GM12873 (cell line): ENCODE measurements around the gene ZNF785.

Experiments used
- TF ChIP-seq, protein P1 (sequence below): IDR thresholded peaks from 2 replicates; pipeline ENCODE4 v1.5.1; 2012; ENCODE audit warnings: low read depth, mild to moderate bottlenecking, moderate library complexity, low read length, control low read depth; ENCODE audit not compliant: insufficient read depth; ENCODE audit errors: missing control alignments

The ZNF785 gene

DNA sequence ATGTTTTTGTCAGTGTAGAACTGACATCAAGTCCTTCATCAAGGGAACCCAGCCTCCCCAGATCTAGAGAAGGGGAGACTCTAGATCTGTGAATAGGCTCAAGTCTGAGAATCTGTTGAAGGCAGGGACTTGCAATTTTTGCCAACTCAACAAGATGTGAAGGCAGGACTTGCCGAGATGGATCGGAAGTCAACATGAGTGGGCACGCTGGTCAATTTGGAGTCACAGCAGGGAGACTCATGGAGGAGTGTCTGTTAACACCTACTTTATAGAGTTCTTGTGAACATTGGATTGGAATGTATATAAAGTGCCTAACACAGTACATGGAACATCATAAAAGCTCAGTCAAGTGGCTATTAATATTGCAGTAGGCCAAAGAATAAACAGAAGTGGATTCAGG, 14.7 kb upstream of the ZNF785 start:
- TF ChIP-seq, protein P1, sequence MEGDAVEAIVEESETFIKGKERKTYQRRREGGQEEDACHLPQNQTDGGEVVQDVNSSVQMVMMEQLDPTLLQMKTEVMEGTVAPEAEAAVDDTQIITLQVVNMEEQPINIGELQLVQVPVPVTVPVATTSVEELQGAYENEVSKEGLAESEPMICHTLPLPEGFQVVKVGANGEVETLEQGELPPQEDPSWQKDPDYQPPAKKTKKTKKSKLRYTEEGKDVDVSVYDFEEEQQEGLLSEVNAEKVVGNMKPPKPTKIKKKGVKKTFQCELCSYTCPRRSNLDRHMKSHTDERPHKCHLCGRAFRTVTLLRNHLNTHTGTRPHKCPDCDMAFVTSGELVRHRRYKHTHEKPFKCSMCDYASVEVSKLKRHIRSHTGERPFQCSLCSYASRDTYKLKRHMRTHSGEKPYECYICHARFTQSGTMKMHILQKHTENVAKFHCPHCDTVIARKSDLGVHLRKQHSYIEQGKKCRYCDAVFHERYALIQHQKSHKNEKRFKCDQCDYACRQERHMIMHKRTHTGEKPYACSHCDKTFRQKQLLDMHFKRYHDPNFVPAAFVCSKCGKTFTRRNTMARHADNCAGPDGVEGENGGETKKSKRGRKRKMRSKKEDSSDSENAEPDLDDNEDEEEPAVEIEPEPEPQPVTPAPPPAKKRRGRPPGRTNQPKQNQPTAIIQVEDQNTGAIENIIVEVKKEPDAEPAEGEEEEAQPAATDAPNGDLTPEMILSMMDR = no peak

DNA sequence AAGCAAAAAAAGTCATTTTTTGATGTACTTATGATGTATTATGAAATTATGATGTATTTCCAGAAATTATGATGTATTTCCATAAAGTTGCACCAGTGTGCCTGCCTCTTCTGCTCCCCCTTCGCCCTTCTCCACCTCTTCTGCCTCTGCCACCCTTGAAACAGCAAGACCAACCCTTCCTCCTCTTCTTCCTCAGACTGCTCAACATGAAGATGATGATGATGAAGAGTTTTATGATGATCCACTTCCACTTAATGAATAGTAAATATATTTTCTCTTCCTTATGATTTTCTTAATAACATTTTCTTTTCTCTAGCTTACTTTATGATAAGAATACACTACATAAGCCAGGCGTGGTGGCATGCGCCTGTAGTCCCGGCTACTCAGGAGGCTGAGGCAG, 7.4 kb upstream of the ZNF785 start:
- TF ChIP-seq, protein P1 = no peak

DNA sequence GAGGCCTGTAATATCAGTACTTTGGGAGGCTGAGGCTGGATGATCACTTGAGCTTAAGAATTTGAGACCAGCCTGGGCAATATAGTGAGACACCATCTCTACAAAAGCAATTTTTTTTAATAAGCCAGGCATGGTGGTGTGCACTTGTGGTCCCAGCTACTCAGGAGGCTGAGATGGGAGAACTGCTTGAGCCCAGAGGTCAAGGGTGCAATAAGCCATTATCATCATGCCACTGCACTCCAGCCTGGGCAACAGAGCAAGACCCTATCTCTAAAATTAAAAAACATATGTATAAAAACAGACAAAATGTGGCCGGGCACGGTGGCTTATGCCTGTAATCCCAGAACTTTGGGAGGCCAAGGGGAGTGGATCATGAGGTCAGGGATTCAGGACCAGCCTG, 3.2 kb upstream of the ZNF785 start:
- TF ChIP-seq, protein P1 = no peak

DNA sequence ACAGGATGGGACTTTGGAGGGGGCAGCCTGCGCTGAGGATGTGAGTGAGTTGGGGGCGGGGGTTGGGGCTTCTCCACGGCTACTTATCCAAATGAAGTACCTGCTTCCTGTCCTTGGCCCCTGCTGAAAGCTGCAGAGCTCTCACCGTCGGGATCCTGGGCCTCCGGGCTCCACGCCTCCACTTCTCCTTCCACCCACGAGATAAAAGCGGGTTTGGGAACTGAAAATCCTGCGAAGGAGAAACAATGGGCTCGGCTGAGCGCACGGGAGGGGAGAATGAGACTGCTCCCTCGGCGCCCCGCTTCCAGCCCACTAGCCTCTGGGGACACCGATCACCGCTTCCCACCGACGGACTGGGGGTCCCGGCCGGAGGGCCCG, 486 bp downstream of the ZNF785 start:
- TF ChIP-seq, protein P1 = no peak

DNA sequence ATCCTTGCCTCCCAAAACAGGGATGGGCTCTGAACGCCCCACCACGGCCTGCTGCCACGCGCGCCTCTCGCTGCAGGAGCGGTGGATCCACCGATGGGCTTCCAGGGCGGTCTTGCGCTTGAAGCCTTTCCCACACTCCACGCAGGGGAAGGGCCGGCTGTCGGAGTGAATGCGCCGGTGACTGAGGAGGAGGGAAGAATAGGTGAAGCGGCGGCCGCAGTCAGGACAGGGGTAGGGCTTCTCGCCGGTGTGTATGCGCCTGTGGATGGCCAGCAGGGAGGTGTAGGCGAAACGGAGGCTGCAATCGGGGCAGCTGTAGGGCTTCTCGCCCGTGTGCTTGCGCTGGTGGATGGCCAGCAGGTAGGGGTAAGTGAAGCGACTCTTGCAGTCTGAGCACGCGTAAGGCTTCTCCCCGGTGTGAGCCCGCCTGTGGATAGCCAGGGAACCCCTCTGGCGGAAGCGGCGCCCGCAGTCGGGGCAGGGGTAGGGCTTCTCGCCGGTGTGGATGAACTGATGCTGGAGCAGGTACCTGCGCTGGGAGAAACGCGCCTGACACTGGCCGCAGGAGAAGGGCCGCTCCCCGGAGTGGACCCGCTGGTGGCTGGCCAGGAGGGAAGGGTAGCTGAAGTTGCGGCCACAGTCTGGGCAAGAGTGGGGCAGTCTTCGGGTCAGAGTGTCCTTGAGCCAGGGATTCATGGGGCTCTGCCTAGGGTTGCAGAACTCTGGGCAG, 2.7 kb downstream of the ZNF785 start:
- TF ChIP-seq, protein P1 = no peak

DNA sequence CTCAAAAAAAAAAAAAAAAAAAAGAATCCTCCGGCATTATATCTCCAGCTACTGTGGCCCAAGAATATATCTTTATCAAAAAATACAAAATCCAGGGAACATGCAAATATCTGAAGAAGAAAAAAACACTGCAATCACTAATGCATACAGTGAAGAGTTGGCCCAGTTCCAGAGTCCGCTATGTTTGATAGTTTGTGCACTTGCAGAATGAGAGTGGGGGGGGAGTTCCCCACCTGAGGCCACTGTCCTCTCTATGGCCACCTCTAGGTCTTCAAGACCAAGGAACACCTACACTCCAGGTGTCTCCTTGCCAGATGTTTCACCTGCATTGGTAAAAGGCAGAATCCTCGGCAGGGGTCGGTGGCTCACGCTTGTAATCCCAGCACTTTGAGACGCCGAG, 4.0 kb downstream of the ZNF785 start:
- TF ChIP-seq, protein P1 = no peak

DNA sequence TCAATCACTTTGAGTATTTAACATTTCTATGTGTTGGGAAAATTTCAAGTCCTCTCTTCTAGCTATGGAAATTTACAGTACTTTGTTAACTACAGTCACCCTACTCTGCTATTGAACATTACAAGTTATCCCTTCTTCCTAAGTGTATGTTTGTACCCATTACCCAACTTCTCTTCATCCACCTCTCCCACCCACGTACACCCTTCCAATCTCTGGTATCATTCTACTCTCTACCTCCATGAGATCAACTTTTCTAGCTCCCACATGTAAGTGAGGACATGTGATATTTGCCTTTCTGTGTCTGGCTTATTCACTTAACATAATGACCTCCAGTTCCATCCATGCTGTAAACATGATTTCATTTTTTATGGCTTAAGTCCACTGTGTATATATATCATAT, 10.8 kb downstream of the ZNF785 start:
- TF ChIP-seq, protein P1 = no peak
